Measurements from ENCODE around the gene MRPS2. TPM values are rescaled to one million over a fixed set of nuclear protein-coding genes. Genes with fewer than 3 reads are reported as not detected.

Gene MRPS2
- total and polyA plus RNA-seq, 4 donors = 10.9 to 71.8 (median 31.5) TPM

DNA sequence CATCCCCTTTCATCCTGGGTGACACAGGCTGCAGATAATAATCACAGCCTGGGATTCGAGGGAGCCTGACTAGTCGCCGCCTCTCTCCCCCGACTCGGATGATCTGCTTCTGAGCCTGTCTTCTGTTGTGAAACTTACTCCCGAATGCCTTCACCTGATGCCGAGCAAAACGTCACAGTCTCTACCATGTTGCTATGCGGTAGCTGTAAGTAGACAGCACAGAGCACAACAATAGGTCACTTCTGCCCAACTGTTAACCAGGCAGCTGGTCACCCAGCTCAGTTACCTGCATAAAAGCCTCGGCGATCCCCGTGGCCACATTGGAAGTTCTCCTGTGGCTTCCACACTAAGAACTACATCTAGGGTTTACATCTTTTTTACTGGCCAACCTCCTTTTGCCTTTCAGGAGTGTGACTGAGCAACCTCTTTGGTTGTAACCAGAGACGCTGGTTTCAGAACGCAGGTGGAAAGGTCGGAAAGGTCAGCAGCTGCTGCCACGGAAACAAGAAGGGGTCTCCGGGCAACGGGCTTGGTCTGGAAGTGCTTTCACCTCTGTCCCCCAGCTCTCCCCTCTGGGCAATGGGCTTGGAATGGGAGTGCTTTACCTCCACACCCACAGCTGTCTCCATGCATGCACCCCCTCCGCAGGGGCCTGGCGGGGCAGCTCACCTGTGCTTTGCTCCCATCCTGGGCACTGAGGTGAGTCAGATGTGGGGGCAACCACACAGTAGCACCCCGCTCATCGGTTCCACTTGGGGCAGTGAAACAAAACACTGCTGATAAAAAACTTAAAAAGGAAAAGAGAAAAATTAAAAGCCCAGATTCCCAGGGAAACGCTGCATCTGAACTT, 28.5 kb upstream of the MRPS2 start:
- Histone ChIP-seq H3K9me3 (ENCODE audit: control insufficient read depth in 4 of 4, low read length in 3 of 4) (no peaks in the 10 kb centered on the region), H3K4me3 (ENCODE audit: low read depth in 1 of 3, low read length in 3 of 3) (no peak overlapping the region), H3K27ac (ENCODE audit: low read depth in 1 of 2, low read length in 2 of 2) (no peak overlapping the region), H3K4me1 (ENCODE audit: control insufficient read depth in 4 of 4, insufficient read depth in 4 of 4, low read length in 3 of 4) (no peaks in the 10 kb centered on the region), H3K36me3 (ENCODE audit: control insufficient read depth in 4 of 4, insufficient read depth in 3 of 4, low read depth in 1 of 4, low read length in 3 of 4) (no peaks in the 10 kb centered on the region), H3K9ac (ENCODE audit: low read depth in 1 of 2, low read length in 2 of 2) (no peak overlapping the region), H3K27me3 (ENCODE audit: control insufficient read depth in 4 of 4, insufficient read depth in 4 of 4, low read length in 3 of 4) (no peaks in the 10 kb centered on the region)
- no peak for DNase-seq (ENCODE audit: low spot score)
- TF ChIP-seq, protein P1, sequence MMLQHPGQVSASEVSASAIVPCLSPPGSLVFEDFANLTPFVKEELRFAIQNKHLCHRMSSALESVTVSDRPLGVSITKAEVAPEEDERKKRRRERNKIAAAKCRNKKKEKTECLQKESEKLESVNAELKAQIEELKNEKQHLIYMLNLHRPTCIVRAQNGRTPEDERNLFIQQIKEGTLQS (IDR thresholded peaks at IDR 0.05) = no peak
- TF ChIP-seq HNF4G (IDR thresholded peaks at IDR 0.05) = no peak
- TF ChIP-seq FOXA2 (IDR thresholded peaks at IDR 0.05) = no peak
- TF ChIP-seq GABPA (IDR thresholded peaks at IDR 0.05 in 1 of 2, conservative IDR thresholded peaks at IDR 0.05 in 1 of 2) = no peak
- TF ChIP-seq, protein P2, sequence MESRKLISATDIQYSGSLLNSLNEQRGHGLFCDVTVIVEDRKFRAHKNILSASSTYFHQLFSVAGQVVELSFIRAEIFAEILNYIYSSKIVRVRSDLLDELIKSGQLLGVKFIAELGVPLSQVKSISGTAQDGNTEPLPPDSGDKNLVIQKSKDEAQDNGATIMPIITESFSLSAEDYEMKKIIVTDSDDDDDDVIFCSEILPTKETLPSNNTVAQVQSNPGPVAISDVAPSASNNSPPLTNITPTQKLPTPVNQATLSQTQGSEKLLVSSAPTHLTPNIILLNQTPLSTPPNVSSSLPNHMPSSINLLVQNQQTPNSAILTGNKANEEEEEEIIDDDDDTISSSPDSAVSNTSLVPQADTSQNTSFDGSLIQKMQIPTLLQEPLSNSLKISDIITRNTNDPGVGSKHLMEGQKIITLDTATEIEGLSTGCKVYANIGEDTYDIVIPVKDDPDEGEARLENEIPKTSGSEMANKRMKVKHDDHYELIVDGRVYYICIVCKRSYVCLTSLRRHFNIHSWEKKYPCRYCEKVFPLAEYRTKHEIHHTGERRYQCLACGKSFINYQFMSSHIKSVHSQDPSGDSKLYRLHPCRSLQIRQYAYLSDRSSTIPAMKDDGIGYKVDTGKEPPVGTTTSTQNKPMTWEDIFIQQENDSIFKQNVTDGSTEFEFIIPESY (IDR thresholded peaks at IDR 0.05) = no peak
- TF ChIP-seq JUND (IDR thresholded peaks at IDR 0.05) = no peak
- TF ChIP-seq REST (IDR thresholded peaks at IDR 0.05) = no peak
- TF ChIP-seq NR2F2 (IDR thresholded peaks at IDR 0.05) = no peak
- TF ChIP-seq CTCF (IDR thresholded peaks at IDR 0.05; ENCODE audit: low read depth, low read length, missing input control) = no peak
- no peak for TF ChIP-seq SP1 (IDR thresholded peaks at IDR 0.05)
- no peak for TF ChIP-seq HNF4A (conservative IDR thresholded peaks at IDR 0.05)
- no peak for TF ChIP-seq RAD21 (IDR thresholded peaks at IDR 0.05)
- TF ChIP-seq TAF1 (conservative IDR thresholded peaks at IDR 0.05) = no peak
- no peak for TF ChIP-seq FOXA1 (IDR thresholded peaks at IDR 0.05)
- no peak for TF ChIP-seq EGR1 (IDR thresholded peaks at IDR 0.05; ENCODE audit: low read depth in 2 of 2)
- 86% methylated on average over 23 of the region's 23 CpGs for WGBS

Data from liver (tissue), 9 donors.